Fibroblast of skin of right biceps (primary cell): Measurements from ENCODE around the gene RPS4Y1.
A peak's percentile ranks its signal among the peaks of the same experiment; 100 is the strongest.
"Not testable (repeated sequence)": the region's sequence is repeated elsewhere in the genome, so short reads cannot be mapped to it uniquely, and the experiment has no call there.

ENCODE experiments used
- DNase-seq: peaks from one replicate; pipeline ENCODE4 v3.0.0-alpha.2; 2013

RPS4Y1 gene

GRCh38 chrY:2841471-2841893, at the start of gene RPS4Y1:
Gene RPS4Y1, plus strand, starts transcription at chrY:2841602. Its CDS starts 23 bp downstream, at chrY:2841625.
- peak; percentile 80 for DNase-seq

GRCh38 chrY:2796977-2797523, 44.4 kb upstream of the RPS4Y1 start:
- no peak for DNase-seq

- no peak for DNase-seq
Measured at GRCh38 chrY:2797991-2798390, 43.4 kb upstream of the RPS4Y1 start.

GRCh38 chrY:2800246-2800645, 41.2 kb upstream of the RPS4Y1 start:
- DNase-seq, result peak; percentile 22

GRCh38 chrY:2817146-2817896, 24.1 kb upstream of the RPS4Y1 start:
- DNase-seq, result not testable (repeated sequence)

GRCh38 chrY:2824471-2824870, 16.9 kb upstream of the RPS4Y1 start:
- DNase-seq, result no peak

GRCh38 chrY:2828497-2828896, 12.9 kb upstream of the RPS4Y1 start:
- no peak for DNase-seq

GRCh38 chrY:2835230-2835629, 6.2 kb upstream of the RPS4Y1 start:
- DNase-seq, result no peak

GRCh38 chrY:2837078-2837477, 4.3 kb upstream of the RPS4Y1 start:
- no peak for DNase-seq

- DNase-seq, result no peak
Measured at GRCh38 chrY:2837932-2838331, 3.5 kb upstream of the RPS4Y1 start.

- DNase-seq, result no peak
Measured at GRCh38 chrY:2846791-2847190, 5.4 kb downstream of the RPS4Y1 start.

- no peak for DNase-seq
Measured at GRCh38 chrY:2848384-2848783, 7.0 kb downstream of the RPS4Y1 start.

GRCh38 chrY:2849368-2849767, 8.0 kb downstream of the RPS4Y1 start:
- no peak for DNase-seq

- DNase-seq, result no peak
Measured at GRCh38 chrY:2854145-2854774, 12.9 kb downstream of the RPS4Y1 start.

- DNase-seq, result no peak
Measured at GRCh38 chrY:2857068-2857467, 15.7 kb downstream of the RPS4Y1 start.

- DNase-seq, result peak; percentile 30
Measured at GRCh38 chrY:2857686-2858085, 16.3 kb downstream of the RPS4Y1 start.

- peak; percentile 34 for DNase-seq
Measured at GRCh38 chrY:2859782-2860181, 18.4 kb downstream of the RPS4Y1 start.

GRCh38 chrY:2860511-2860910, 19.1 kb downstream of the RPS4Y1 start:
- peak; percentile 78 for DNase-seq

GRCh38 chrY:2866581-2866980, 25.2 kb downstream of the RPS4Y1 start:
- DNase-seq, result no peak

GRCh38 chrY:2867469-2867868, 26.1 kb downstream of the RPS4Y1 start:
- DNase-seq, result no peak

GRCh38 chrY:2868035-2868607, 26.7 kb downstream of the RPS4Y1 start:
- DNase-seq, result no peak

- DNase-seq, result not testable (repeated sequence)
Measured at GRCh38 chrY:2872234-2872633, 30.8 kb downstream of the RPS4Y1 start.

GRCh38 chrY:2874211-2874610, 32.8 kb downstream of the RPS4Y1 start:
- DNase-seq, result peak; percentile 22

- no peak for DNase-seq
Measured at GRCh38 chrY:2883561-2883960, 42.2 kb downstream of the RPS4Y1 start.
